GM18502 (cell line): ENCODE measurements around the gene ATP8A2.
"Not testable (repeated sequence)": the region's sequence is repeated elsewhere in the genome, so short reads cannot be mapped to it uniquely, and the experiment has no call there.

Experiments used
- ATAC-seq: cut with Tn5 transposase; IDR thresholded peaks from one replicate; pipeline ENCODE4 v1.9.1; 2021; ENCODE audit warnings: mild to moderate bottlenecking; ENCODE audit not compliant: unreplicated experiment, poor library complexity

The ATP8A2 gene

DNA sequence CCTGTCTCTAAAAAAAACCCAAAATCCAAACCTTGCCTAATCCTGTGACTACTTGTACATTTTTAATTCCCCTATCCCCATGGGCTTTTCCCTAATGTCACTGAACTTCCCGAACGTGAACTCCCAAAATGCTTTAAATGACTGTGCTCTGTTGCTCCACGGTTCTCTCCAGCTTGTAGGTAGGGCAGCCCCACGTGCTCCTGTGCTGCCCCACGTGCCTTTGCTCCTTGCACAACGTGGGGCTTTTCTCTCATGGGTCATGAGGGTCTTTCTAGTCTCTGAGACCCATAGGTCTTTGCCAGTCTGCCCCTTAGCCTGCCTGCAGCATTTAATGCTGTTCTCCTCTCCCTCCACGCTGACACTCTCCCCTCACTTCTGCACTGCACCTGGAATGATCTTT lies 558.0 kb downstream of the ATP8A2 start:
- ATAC-seq, result no peak

DNA sequence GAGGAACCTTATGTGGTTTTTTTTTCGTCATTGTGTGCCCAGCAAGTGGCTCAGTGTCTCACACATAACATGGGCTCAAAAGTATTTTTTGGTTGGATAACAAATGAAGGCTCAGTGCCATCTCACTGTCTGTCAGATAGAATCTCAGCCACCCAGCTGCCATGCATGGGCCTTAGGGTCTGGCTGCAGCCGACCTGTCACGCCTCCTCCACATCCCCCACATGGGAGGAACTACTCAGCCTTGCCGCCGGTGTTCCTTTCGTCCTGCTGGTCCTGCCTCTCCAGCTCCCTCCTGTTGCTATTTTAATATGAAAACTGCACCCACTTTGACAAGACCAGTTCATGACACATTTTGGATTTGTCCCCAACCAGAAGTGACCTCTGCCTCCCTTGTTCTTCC lies 558.9 kb downstream of the ATP8A2 start:
- no peak for ATAC-seq

DNA sequence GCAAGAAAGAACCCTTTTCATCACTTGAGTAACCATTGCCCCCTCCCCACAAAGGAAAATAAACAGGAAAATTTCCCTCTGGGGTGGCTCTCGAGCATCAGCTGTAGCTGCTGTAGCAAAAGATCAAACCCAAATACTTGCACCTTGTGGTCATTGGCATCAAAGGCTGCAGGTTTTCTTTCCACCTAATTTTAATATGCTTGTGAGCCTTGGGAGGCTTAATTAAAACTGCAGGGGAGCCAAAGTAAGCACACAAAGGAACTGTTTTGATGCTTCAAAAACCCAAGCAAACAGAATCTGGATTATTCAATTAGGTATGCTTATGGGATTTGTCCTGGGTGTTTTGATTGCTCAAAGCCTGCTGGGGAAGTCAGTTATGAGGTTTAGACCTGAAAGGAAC lies 560.6 kb downstream of the ATP8A2 start:
- ATAC-seq, result no peak

DNA sequence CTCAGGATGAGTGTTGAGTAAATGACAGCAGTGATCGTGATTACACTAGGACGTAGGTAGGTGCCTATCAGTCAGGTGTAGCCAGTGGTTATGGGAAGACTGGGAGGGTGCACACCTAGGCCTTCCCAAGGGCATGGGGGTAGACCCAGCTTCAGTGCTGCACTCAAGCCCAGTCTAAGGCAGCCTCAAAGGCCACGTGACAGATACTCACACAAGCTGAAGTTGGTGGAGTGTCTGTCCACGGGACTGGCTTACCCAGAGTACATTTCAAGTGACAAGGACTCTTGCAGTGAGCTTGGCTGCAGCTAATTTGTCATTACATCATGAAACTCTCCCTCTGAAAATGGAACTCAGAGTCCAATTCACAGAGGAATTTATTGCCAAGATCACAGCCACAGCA lies 561.7 kb downstream of the ATP8A2 start:
- no peak for ATAC-seq

DNA sequence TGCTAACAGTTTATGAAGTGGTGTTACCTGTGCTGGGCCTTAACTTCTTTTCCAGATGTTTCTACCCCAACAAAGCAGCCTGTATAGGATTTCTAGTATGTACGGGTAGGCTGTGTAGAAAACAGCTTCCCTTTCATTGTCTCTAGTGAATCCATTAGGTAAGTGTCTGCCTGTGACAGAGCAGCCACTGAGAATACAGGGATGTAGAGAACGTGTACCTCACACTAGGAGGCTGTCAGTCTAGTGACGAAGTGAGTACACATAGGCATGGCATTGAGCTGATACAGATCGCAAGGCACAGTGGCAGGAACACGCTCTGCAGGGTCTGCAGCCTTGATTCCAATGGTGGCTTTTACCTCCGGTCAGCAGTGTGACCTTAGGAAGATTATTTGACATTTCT lies 562.4 kb downstream of the ATP8A2 start:
- ATAC-seq, result no peak

DNA sequence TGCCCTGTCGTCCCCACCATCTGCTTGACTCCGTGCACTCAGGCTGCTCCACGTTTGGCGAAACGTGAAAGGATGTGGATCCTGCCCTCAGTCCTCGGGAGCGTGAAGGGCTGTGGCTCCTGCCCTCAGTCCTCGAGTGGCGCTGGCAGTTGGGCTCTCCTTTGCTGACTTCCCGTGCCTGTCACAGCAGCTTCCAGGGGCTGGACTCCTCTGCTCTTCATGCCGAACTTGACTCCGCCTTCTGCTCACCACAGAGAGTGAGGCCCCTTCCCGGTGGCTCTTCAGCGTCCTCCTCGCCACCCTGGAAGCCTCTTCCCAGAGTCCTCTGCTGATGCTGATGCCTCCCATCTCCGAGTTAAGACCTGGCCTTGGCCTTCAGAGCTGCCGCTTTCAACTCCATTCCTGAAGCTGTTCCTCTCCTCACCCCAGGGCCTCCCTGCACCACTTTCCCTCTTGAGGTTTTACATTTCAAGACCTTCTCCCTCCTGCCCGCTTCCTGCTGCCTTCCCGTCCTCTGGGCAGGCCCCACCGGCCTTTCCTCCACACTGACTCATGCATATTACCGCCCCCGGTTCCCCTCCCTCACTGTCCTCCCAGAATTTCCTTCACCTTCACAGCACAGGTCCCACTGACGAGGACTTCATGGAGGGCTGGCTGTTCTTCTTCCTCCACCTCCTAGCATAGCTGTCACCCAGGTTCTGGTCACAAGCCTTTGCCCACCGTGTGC lies 568.4 kb downstream of the ATP8A2 start:
- ATAC-seq, result no peak

DNA sequence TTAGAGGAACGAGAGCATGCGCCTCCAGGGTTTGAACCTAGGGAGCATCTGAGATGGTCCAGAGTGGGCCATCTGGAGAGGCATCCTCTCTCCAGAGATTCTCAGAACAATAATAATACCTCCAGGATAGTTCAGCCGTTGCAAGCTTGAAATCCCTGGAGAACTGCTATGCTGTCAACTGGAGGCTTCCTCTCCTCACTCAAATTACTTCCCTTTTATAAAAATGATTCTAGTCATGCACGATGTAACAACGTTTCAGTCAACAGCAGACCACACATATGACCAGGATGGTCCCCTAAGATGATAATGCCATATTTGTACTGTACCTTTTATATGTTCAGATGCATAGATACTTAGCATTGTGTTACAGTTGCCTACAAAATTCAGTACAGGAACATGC lies 571.3 kb downstream of the ATP8A2 start:
- no peak for ATAC-seq

DNA sequence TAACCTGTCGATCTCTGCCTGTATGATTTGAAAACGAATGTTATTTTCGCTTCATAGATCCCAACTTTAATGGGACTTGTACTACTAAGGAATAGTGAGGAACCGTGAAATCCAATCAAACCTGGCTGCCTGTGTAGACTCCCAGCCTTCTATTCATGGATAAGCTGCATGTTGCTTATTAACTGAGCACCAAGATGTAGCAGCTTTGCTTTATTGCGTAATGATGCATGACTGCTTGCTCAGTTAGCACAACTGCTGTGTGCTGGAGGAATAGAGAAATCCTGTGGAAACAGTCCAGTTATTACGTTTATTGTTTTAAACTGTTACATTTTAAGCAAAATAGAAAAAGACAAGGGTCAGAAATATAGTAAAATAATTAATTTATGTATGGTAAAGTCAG lies 571.9 kb downstream of the ATP8A2 start:
- no peak for ATAC-seq

DNA sequence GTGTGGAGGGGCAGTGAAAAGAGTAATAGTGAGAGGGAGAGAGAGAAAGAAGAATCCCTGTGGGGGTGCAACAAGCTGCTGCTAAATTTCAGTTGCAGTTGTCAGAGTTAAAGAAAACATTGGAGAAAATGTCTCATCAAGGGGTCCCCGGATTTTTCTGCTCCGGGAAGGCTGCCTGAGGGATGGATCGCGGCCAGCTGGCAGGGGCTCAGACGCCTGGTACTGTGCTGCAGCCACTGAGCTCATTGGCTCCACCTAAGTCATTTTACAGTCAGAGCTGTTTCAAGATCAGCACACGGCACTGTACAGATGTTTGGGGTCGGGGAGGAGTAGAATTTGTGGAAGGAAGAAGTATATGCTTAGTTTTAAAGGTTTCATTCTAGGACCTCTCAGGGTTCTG lies 573.8 kb downstream of the ATP8A2 start:
- ATAC-seq, result no peak

DNA sequence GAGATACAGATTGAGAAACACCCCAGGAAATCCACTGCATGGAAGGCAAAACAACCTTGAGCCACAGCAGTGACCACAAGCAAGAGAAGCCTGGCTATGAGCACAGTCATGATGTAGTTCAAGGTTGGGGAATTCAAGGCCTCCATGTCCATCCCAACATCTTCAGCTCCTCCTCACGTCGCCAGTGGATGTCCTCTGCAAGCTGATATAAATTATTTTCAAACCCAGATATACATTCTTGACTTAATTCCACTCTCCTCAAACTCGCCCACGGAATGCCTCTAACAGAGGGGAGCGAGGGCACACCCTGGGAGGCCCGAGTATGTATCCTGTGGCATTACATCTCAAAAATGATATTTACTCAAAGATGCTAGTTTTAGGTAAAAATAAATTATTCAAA lies 574.5 kb downstream of the ATP8A2 start:
- no peak for ATAC-seq

DNA sequence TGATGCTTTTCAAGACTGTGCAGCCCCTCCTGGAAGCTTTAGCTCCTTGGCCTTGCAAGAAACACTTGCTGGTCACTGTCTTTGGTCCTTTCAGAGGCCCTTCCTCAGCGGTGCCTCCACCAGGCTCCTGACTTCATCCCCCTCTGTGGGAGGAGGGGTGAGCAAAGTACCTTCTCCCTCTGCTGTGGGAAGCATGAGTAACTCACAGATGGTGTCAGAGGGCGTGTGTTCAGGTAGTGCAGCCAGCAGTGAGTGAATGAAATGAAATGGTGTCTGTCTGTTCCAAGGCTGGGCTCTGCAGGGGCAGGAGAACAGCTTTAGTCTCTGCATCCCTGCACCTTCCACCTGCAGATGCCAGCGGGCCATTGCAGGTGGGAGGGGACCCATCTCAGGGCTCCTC lies 577.1 kb downstream of the ATP8A2 start:
- ATAC-seq, result no peak

DNA sequence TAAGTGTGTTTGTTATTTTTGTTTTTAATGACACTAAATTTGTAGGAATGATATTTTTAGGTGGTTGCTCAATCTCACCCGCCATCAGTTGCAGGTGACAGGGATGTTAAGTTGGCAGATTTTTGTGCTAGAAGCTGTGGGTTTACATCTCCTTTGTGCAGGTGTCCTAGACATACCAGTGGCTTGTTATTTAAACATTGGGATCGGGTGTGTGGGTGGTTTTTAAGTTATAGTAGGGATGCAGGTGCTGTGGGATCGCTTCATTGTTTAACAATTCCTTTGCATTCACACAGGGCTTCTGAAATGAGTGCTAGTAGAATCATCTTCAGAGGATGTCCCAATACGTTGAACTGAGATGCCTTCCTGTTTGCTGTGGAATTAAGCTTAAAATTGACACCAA lies 580.1 kb downstream of the ATP8A2 start:
- ATAC-seq, result no peak

DNA sequence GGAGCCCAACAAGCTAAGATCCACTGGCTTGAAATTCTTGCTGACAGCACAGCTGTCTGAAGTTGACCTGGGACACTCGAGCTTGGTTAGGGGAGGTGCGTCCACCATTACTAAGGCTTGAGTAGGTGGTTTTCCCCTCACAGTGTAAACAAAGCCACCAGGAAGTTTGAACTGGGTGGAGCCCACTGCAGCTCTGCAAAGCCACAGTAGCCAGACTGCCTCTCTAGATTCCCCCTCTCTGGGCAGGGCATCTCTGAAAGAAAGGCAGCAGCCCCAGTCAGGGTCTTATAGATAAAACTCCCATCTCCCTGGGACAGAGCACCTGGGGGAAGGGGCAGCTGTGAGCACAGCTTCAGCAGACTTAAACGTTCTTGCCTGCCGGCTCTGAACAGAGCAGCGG lies 582.3 kb downstream of the ATP8A2 start:
- not testable (repeated sequence) for ATAC-seq

DNA sequence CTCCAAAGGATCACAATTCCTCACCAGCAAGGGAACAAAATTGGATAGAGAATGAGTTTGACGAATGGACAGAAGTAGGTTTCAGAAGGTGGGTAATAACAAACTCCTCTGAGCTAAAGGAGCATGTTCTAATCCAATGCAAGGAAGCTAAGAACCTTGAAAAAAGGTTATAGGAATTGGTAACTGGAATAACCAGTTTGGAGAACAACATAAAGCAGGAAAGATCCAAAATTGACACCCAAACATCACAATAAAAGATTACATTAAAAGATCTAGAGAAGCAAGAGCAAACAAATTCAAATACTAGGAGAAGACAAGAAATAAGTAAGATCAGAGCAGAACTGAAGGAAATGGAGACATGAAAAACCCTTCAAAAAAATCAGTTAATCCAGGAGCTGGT lies 583.2 kb downstream of the ATP8A2 start:
- not testable (repeated sequence) for ATAC-seq

DNA sequence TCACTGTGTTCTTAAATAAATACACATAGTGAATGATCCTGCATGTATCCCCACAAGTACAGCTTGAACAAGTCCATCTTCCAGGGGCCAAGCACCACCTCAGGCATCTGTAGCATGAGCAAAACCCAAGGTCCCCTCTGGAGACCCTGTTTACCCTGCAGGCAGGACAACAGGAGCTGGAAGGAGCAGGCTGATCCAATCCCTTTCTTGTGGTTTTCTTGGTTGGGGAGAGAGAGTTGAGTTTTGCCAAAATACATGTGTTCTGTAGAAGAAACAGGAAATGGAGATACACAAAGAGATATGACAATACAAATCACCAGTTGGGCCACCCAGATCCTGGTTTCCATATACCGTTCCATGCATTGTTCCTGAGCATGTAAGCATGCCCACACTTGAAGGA lies 587.2 kb downstream of the ATP8A2 start:
- no peak for ATAC-seq

DNA sequence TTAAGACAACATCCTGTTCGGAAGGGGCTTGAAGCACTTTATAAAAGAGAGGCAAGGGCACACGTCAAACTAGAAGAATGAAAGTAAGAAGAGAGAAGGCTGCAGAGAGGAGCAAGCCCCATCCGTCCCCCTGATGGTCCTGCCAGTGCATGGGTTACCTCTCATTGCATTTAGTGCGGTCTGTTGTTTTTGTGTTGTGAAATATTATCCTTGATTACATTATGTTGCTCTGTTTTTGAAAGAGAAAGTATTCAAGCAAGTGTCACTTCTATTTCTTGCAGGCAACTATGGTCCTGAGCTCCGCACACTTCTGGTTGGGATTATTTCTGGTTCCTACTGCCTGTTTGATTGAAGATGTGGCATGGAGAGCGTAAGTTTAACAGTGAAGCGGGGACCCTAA lies 589.5 kb downstream of the ATP8A2 start:
- ATAC-seq, result no peak

DNA sequence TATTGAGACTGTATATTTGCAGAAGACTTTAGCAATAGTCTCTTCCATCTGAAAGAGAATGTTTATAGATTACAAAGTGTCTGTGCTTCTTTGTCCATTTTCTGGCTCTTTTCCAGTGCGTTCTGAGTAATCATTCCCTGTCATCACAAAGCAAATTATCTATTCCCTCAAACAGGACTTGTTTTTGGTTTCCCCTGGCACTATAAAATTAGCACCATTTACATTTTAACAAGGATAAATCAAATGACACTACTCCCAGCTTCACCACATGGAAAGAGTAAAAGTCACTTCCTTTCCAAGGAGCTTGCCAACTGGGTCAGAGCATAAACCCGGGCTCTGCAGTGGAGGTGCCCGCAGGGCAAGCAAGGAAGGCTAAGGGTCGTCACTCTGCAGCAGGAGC lies 591.9 kb downstream of the ATP8A2 start:
- no peak for ATAC-seq

DNA sequence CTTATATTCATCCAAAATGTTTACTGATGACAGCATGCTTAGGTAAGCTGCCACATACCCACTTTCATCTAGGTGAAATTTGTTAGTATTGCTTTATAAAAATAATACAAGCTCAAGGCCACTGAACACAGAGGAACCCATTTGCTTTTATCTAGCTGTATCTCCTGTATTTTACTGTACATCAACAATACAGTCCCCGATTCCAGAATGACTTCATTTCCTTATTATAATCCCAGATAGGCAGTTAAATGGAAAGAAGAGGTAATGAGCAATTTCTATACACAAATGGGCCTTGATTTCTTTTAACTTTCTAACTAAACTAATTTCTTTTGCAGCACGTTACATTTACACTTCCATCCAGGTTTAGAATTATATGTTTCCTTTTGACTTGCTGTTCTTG lies 593.8 kb downstream of the ATP8A2 start:
- ATAC-seq, result no peak

DNA sequence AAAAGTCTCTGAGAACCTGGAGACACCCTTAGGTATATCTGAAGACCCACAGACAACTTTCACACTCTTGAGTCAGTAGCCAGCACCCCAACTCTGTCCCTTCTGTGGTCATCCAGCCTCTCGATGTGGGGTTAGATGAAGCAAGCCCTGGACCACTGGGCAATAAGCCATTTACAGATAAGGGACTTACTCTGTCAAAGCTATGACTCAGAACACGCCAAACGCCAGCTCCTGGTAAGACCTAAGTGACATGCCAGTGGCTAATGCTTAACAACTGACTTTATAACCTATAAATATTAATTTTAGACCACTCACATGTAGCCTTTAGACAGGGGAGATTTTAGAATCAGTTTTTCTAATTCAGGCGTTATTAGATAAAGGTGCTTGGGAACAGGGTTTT lies 594.3 kb downstream of the ATP8A2 start:
- ATAC-seq, result no peak

DNA sequence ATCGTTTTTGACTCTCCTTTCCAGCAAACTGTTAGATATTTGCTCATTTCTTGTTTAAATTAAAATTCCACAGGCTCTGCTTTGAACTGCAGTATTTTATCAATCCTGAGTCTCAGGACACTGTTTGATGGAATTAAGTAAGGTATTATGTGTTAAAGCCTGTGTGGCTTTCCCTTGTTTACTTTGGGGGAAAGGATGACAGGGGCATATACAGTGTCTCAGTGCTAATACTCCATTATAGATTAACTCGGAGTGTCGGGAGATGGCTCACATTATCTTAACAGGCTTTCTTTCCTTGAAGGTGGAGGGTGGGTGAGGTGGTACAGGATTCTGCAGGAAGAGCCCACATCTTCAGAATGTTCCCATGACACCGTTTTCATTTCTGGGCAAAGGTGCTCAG lies 595.4 kb downstream of the ATP8A2 start:
- no peak for ATAC-seq

DNA sequence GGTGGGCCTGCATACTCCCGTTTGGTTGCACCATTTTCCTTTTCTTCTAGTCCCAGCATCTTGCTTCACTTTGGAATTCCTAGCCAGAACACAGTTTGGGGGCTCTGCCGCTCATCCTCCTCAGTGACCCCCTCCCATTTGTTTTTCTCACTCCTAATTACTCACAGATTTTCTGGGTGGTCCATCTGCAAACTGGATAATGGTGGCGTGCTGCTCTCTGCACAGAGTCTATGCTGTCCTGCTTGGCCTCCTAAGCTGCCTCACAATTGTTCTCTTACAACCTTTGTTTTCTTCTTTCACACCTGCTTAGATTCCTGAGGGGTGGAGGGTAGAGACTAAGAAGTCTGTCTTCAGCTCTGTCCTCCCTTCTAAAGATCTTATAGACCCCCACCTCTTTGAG lies 599.3 kb downstream of the ATP8A2 start:
- no peak for ATAC-seq

DNA sequence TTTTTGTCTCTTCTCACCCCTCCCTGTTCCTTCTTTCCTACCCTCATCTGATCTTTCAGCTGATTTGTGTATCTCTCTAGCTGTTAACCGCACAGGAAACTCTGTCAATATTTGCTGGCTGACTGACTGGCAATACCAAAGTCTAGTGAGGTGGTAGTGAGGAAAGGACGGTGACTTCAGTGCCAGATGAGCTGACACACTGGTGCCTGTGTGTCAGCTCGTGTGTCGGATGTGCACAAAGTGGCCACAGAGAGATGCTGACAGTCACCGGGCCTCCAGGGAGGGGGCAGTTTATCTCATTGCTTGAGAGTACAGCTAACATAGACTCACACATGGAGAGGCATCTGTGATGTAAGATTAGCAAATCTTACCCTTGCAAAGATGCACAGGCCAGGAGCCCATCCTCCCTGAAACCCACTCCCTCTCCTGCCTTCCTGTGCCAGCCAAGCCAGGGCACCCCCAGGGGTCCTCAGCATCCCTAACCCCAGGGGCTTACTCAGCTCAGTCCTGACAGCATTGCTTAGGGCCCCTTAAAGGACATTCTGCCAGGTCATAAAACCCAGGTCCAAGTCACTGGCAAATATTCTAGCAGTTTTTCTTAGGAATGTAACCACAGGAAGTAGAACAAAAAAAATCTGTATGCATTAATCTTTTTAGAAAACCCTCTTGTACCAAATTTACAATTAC lies 599.8 kb downstream of the ATP8A2 start:
- ATAC-seq, result no peak
